NCI-H526 (cell line): Measurements from ENCODE around the gene BTN2A1.
"Not testable (repeated sequence)": the region's sequence is repeated elsewhere in the genome, so short reads cannot be mapped to it uniquely, and the experiment has no call there.

Experiments used
- DNase-seq, 2 experiments: peaks; one replicate each; lab custom pipeline; 2025; lab: John Stamatoyannopoulos, UW

The BTN2A1 gene

DNA sequence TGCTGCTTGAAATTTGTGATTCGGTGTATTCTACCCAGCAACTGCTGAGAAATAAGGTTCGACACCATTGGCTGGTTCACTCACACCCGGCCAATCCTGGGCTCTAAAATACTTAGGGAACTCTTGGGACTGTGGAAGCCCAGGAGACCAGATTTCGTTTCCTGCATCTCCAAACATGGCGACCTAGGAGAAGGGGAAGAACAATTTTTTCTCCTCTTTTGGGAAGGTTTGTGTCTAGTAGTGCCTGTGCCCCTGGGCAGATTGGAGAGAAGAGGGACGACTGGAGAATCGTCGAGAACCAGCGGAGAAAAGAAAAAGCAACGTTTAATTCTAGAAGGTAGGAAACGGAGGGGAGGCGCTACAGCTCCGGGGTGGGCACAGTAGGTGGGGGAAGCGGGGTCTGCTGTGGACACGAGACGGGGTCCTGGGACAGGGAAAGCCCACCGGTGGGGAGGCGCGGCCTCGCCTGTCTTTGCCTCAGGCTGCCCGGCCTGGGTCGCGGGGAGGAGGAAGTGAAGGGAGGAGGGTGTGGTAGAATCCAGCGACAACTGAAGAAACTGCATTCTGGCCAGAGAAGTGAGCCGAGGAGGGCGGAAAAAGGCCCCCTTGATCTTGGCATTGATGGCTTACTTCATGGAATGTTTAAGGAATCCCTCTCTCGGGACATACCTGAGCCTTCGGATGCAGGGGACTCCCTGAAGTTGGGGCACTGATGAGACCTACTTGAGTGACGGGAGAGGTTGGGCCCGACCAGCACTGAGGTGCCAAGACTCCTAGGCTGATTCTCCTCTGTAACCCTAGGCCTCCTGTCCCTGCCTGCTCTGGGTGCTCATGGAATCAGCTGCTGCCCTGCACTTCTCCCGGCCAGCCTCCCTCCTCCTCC lies at the start of gene BTN2A1:
BTN2A1 (plus strand) TSS at position 150 of the 883 bp plus-strand sequence; CDS start at position 832, 682 bp downstream.
- DNase-seq = peak; percentile 92

- no peak for DNase-seq
These were observed 48.7 kb upstream of the BTN2A1 start for GRCh38 chr6:26408828-26409730.

GRCh38 chr6:26411751-26412150 lies 46.0 kb upstream of the BTN2A1 start:
- no peak for DNase-seq

GRCh38 chr6:26412228-26412627 lies 45.5 kb upstream of the BTN2A1 start:
- DNase-seq = no peak

DNA sequence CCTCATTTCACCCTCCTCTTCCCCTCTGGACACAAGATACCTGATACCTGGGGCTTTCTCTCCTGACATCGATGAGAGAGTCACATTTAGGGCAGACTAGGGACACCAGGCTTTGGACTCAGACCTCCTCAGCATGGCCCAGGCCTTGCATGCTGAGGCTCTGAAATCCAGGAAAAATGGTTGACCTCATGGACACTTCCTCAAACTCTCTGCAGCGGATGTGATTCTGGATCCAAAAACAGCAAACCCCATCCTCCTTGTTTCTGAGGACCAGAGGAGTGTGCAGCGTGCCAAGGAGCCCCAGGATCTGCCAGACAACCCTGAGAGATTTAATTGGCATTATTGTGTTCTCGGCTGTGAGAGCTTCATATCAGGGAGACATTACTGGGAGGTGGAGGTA lies 44.8 kb upstream of the BTN2A1 start:
- DNase-seq = no peak

DNA sequence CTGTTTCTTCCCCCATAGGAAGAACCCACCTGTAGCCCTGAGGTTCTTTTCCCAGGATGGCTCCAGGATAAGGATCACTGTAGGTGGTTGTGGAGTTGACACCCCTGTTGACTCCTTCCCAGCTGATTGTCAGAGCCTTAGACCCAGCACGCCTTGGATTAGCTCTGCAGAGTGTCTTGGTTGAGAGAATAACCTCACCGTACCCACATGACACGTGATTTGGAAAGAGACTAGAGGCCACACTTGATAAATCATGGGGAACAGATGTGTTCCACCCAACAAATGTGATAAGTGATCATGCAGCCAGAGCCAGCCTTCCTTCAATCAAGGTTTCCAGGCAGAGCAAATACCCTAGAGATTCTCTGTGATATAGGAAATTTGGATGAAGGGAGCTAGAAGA lies 43.5 kb upstream of the BTN2A1 start:
- DNase-seq = no peak

GRCh38 chr6:26415036-26415614 lies 42.6 kb upstream of the BTN2A1 start:
- DNase-seq = no peak

- DNase-seq = no peak
These were observed 42.0 kb upstream of the BTN2A1 start for GRCh38 chr6:26415791-26416190.

DNA sequence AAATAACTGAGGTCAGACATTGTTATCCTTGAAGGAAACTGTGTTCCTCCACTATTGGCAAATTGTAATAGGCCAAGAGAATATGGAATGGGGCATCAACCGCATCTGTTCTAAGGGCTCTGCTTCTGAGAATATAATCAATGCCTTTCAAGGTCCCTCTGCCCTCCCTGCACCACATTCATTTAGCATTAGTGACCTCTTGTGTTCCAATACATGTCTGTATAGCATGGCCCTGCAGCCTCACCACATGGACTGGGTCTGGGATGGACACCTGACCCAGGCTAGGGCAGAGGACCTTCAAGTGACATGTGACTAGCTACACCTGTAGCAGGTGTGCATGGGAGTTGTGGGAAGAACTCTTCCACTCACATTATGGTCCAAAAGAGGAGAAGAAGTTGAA lies 41.5 kb upstream of the BTN2A1 start:
- DNase-seq = no peak

- not testable (repeated sequence) for DNase-seq
These were observed 39.7 kb upstream of the BTN2A1 start for GRCh38 chr6:26418077-26418476.

DNA sequence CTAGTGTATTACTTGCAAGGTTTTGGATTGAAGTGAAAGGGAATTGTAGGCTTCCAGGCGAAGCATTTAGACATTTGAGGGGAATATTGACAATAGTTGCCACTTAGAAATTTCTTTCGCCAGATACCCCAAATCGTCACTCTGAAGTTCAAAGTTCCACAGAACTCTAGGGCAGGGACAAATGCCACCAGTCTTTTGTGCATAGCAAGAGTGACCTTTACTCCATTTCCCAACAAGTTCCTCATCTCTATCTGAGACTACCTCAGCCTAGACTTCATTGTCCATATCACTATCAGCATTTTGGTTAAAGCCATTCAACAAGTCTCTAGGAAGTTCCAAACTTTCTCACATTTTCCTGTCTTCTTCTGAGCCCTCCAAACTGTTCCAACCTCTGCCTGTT lies 39.0 kb upstream of the BTN2A1 start:
- not testable (repeated sequence) for DNase-seq

DNA sequence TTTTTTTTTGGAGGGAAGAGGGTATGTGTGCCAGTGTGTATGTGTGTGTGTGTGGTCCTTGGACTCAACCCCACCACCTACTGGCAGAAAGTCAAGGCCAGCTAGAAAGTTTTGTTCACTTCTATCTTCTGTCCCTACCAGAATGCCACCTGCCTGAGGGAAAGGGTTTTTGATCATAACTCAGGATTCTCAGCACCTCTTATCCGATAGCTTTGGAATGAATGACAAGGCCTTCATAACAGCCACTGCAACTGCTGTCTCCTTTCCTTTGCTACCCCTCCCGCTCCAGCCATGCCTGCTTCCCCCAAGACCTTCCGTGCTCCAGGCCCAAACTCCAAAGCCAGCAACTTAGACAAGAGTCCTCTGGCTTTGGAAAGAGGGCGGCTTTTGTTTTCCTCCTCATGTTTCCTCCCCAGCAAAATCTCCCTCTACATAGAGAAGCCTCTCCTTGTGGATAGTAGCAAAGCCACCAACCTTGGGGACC lies 37.0 kb upstream of the BTN2A1 start:
- peak in 1 of 2 experiments; percentile 30 for DNase-seq

GRCh38 chr6:26421259-26422144 lies 36.3 kb upstream of the BTN2A1 start:
- DNase-seq = peak; percentile 69 to 82

- DNase-seq = no peak
These were observed 35.4 kb upstream of the BTN2A1 start for GRCh38 chr6:26422329-26422728.

- DNase-seq = no peak
These were observed 30.9 kb upstream of the BTN2A1 start for GRCh38 chr6:26426691-26427450.

DNA sequence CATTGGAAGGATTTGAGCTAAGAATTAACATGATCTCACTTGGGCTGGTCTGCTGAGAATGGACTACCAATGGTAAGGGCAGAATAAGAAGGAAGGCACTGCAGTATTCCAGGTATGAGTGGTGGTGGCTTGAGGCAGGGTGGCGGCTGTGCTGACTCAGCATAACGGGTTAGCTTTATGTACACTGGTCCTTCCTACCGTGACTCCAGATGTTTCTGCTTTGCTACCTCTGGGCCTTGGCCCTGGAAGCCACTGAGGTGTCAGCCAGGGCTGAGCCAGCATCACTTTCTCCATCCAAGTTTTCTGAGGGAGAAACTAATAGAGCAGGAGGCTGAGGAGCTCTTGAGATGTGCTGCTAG lies 30.3 kb upstream of the BTN2A1 start:
- no peak for DNase-seq

DNA sequence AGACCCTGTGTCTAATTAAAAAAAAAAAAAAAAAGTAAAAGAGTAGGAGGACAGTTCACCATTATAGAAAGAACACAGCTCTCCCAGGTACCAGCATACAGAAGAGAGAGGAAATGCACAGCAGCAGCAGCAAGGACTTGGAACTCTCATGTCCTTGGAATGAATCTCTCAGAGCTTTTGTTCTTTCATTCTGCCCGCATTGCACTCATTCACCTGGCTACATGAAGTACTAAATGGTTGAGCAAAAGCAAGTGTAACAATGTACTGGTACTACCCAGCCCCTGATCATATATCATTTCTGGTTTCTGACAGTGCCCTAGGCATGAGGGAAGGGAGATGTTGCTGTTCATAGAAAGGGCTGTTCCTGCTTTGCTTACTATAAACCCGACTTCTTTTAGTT lies 29.5 kb upstream of the BTN2A1 start:
- no peak for DNase-seq

DNA sequence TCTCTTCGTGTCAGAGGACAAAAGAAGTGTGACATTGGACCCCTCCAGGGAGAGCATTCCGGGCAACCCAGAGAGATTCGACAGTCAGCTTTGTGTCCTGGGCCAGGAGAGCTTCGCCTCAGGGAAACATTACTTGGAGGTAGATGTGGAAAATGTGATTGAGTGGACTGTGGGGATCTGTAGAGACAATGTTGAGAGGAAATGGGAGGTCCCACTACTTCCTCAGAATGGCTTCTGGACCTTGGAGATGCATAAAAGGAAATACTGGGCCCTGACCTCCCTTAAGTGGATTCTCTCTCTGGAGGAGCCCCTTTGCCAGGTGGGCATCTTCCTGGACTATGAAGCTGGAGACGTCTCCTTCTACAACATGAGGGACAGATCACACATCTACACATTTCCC lies 27.0 kb upstream of the BTN2A1 start:
- no peak for DNase-seq

GRCh38 chr6:26431258-26432172 lies 26.2 kb upstream of the BTN2A1 start:
- no peak for DNase-seq
